K562 (cell line): ENCODE measurements around the gene GGT1. TPM values are rescaled to one million over a fixed set of nuclear protein-coding genes. Genes with fewer than 3 reads are reported as not detected.

Experiments
- ATAC-seq: fragments of 200-7000 bp; cut with Tn5 transposase; 3 replicates; pipeline ENCODE4 v1.9.1; 2020; ENCODE audit warnings: moderate library complexity
- BruUV-seq: library from RNA; stranded (reverse); fragments of 400-500 nt; replicated peaks from 2 replicates; lab custom pipeline; 2021; lab: Mats Ljungman, UMichigan
- CTCF ChIA-PET: fragments of 300-600 bp; formaldehyde crosslinking; extraction: SDS; loops from one replicate; lab custom pipeline; 2021; ENCODE audit warnings: low intra/inter-chr PET ratio; lab: Yijun Ruan, JAX
- POLR2A ChIA-PET: fragments of 300-600, 350-650 bp; sonication (Branson Sonifier 250); formaldehyde crosslinking; extraction: SDS; loops from one replicate; lab custom pipeline; 2021; ENCODE audit warnings: antibody characterized with exemption, inconsistent platforms; lab: Yijun Ruan, JAX
- DNase-seq, 4 experiments: peaks; one replicate each; pipeline versions ENCODE4 v3.0.0 to v3.0.0-alpha.2; 2011 to 2018; ENCODE audit warnings: low spot score in 3 of 4, mixed read lengths in 3 of 4; ENCODE audit errors: extremely low read depth in 1 of 4
- FAIRE-seq: peaks from 2 replicates; lab custom pipeline; 2011; peaks lifted over from hg19 to GRCh38; lab: Jason Lieb, UNC
- H2AFZ ChIP-seq: 2 replicates; pipeline ENCODE4 v1.6.0; 2011; ENCODE audit warnings: low read depth, low read length, control low read depth, inconsistent platforms
- H3K27ac ChIP-seq: fragments of 200-600 bp; 3 replicates; pipeline ENCODE4 v1.8.0; 2011; ENCODE audit warnings: low read depth, mild to moderate bottlenecking, control low read depth, inconsistent platforms, low read length, moderate library complexity, mixed read lengths; ENCODE audit errors: extremely low read depth
- H3K27me3 ChIP-seq, 2 experiments: fragments of 300-600 bp in 1 of 2; 2 replicates in 1 of 2; 3 replicates in 1 of 2; pipeline versions ENCODE4 v1.6.0 to v1.8.0; 2011; ENCODE audit warnings: inconsistent platforms in 2 of 2, low read length in 2 of 2, mild to moderate bottlenecking in 1 of 2, mixed read lengths in 1 of 2, moderate library complexity in 1 of 2; ENCODE audit not compliant: control insufficient read depth in 2 of 2, insufficient read depth in 2 of 2
- H3K36me3 ChIP-seq: fragments of 300-600 bp; 3 replicates; pipeline ENCODE4 v1.8.0; 2011; ENCODE audit warnings: mild to moderate bottlenecking, low read length, inconsistent platforms; ENCODE audit not compliant: control insufficient read depth, insufficient read depth
- H3K4me1 ChIP-seq, 2 experiments: fragments of 200-600 bp in 1 of 2; replicated peaks in 1 of 2; 2 replicates in 1 of 2; 3 replicates in 1 of 2; pipeline versions ENCODE4 v1.5.1 to v1.8.0; 2011; ENCODE audit warnings: inconsistent platforms in 2 of 2, low read length in 2 of 2, mild to moderate bottlenecking in 1 of 2, mixed read lengths in 1 of 2, moderate library complexity in 1 of 2; ENCODE audit not compliant: control insufficient read depth in 2 of 2, insufficient read depth in 2 of 2
- H3K4me2 ChIP-seq: 2 replicates; pipeline ENCODE4 v1.6.1; 2011; ENCODE audit warnings: low read length, control low read depth, inconsistent platforms, mixed read lengths; ENCODE audit not compliant: insufficient read depth
- H3K4me3 ChIP-seq: fragments of 200-600 bp; sonication (generic), shearing (Covaris generic); 2 replicates; pipeline ENCODE4 v1.5.1; 2016; ENCODE audit warnings: control low read depth, inconsistent platforms
- H3K79me2 ChIP-seq: fragments of 200-600 bp; 3 replicates; pipeline ENCODE4 v1.8.0; 2011; ENCODE audit warnings: low read length, inconsistent platforms; ENCODE audit not compliant: control insufficient read depth, insufficient read depth
- H3K9ac ChIP-seq, 2 experiments: 2 replicates each; pipeline versions ENCODE4 v1.6.0 to v1.6.1; 2011; ENCODE audit warnings: low read depth in 2 of 2, low read length in 2 of 2, control low read depth in 1 of 2, inconsistent platforms in 1 of 2, mild to moderate bottlenecking in 1 of 2, mixed read lengths in 1 of 2; ENCODE audit not compliant: insufficient read depth in 1 of 2
- H3K9me1 ChIP-seq: one replicate; pipeline ENCODE4 v1.6.0; 2011; ENCODE audit warnings: inconsistent platforms, mild to moderate bottlenecking, low read length, moderate library complexity; ENCODE audit not compliant: control insufficient read depth, insufficient read depth
- H3K9me3 ChIP-seq: replicated peaks from 2 replicates; pipeline ENCODE4 v1.5.1; 2011; ENCODE audit warnings: low read depth, low read length, inconsistent platforms; ENCODE audit not compliant: control insufficient read depth, insufficient read depth
- H4K20me1 ChIP-seq: replicated peaks from 2 replicates; pipeline ENCODE4 v1.6.1; 2011; ENCODE audit warnings: low read length, inconsistent platforms, mixed read lengths; ENCODE audit not compliant: control insufficient read depth, insufficient read depth
- RFX5 ChIP-seq: IDR thresholded peaks from 2 replicates; pipeline ENCODE4 v1.6.1; 2011; ENCODE audit warnings: low read depth, mild to moderate bottlenecking, improper control_type of control experiment, low read length
- TEAD2 ChIP-seq: fragments of 450-650 bp; IDR thresholded peaks from 2 replicates; pipeline ENCODE4 v1.6.1; 2016; ENCODE audit warnings: missing genetic modification characterization, control low read depth, missing compliant biosample characterization
- WGBS: fragments of 100-300 bp; shearing (Covaris generic); methylation state at CpG from one replicate; pipeline ENCODE4 v1.1.6; 2016; ENCODE audit warnings: low coverage, mixed read lengths; ENCODE audit not compliant: insufficient coverage; ENCODE audit errors: missing lambda C conversion rate; 5-methylcytosine and 5-hydroxymethylcytosine counted together
- in situ Hi-C: fragments of 300-500 bp; cut with MboI; formaldehyde crosslinking; loops from 4 replicates; pipeline ENCODE4 v1.15.0; 2018; ENCODE audit warnings: inconsistent platforms, mixed read lengths
- intact Hi-C: fragments of 100-400 bp; cut with micrococcal nuclease; formaldehyde crosslinking; loops from 2 replicates; pipeline ENCODE4 v1.14.2; 2022
- polyA plus RNA-seq, 8 experiments: library from polyadenylated mRNA; depleted of rRNA in 4 of 8; stranded (reverse) in 5 of 8; unstranded in 3 of 8; fragments of >200 nt; fragmentation: Nextera tagmentation in 2 of 8; fragmentation: Illumina TruSeq in 1 of 8; extraction: Ambion mirVana in 2 of 8; extraction: Trizol in 1 of 8; gene quantifications; 2 replicates each; pipeline versions ENCODE4 v1.2.1 to v1.2.3, GENCODE V29; 2011 to 2014; ENCODE audit warnings: inconsistent platforms in 1 of 8, missing spikeins in 1 of 8
- total RNA-seq, 7 experiments: library from RNA; depleted of rRNA in 6 of 7; stranded (reverse); fragments of >200 nt in 6 of 7; fragmentation: Illumina TruSeq in 2 of 7; extraction: Trizol in 2 of 7; gene quantifications; 2 replicates each; pipeline versions ENCODE4 v1.2.1 to v1.2.3, GENCODE V29; 2011 to 2021; ENCODE audit warnings: low replicate concordance in 1 of 7
- TF ChIP-seq, protein P1 (sequence below), 2 experiments: fragments of 450-650 bp in 1 of 2; sonication (generic) in 1 of 2; formaldehyde crosslinking; conservative IDR thresholded peaks; 2 replicates each; pipeline versions ENCODE4 v1.4.0 to v1.8.1; 2020 to 2022; ENCODE audit warnings: mild to moderate bottlenecking in 1 of 2, missing genetic modification reagents in 1 of 2
- TF ChIP-seq, protein P2 (sequence below): fragments of 450-650 bp; IDR thresholded peaks from 2 replicates; pipeline ENCODE4 v1.7.0; 2016; ENCODE audit warnings: borderline replicate concordance

The GGT1 gene
- total and polyA plus RNA-seq, 9 of the 15 experiments (the other 6 are each of a cell fraction or from before 2014, with no cell fraction given), result 0.46 to 11.8 (median 6.9) TPM

DNA sequence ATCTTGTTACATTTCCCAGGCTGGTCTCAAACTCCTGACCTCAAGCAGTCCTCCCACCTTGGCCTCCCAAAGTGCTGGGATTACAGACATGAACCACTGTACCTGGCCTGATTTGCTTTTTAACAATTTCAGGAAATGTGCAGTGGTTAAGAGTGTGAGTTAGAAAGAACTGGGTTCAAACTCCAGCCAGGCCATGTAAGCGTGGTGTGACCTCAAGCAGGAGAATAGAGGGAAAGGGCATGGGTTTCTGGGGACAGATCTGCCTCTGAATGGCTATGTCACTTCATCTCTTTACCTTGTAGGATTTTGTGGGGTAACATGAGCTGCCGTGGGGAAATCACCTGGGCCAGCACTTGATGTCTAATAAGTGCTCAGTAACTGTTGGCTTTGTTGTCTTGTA lies 37.9 kb upstream of the GGT1 start:
- no peak overlapping the region for H3K9ac ChIP-seq
- intact Hi-C loops, result no loop called here
- CTCF ChIA-PET, result no interaction called here
- no peaks in the 10 kb centered on the region for H3K27me3 ChIP-seq
- ATAC-seq, result no peak
- H2AFZ ChIP-seq, result no peak overlapping the region
- BruUV-seq, result no TSS peak
- peaks cover 13% of the 10 kb centered on the region for H4K20me1 ChIP-seq
- H3K27ac ChIP-seq, result no peak overlapping the region
- H3K79me2 ChIP-seq, result peaks cover 76% of the 10 kb centered on the region
- no peak overlapping the region for H3K4me2 ChIP-seq
- peaks cover 0 to 4% of the 10 kb centered on the region in 2 experiments; a peak in 2 of 5 replicates for H3K4me1 ChIP-seq
- no peaks in the 10 kb centered on the region for H3K9me1 ChIP-seq
- no peak for FAIRE-seq
- in situ Hi-C loops, result no loop called here
- peaks cover 80% of the 10 kb centered on the region; the same call in 2 of the 3 replicates for H3K36me3 ChIP-seq
- no peak overlapping the region for H3K4me3 ChIP-seq
- WGBS, result 92% methylated on average over 2 of the region's 2 CpGs
- POLR2A ChIA-PET, result interaction anchor here (0.9 to 1.1 kb wide), 2 partner anchors 9 to 10 kb away, joined by 3 read pairs; partner anchors contain the start of gene GUCD1
- no peaks in the 10 kb centered on the region for H3K9me3 ChIP-seq
- no peak for DNase-seq
- no peak for TF ChIP-seq TEAD2 (tag)
- TF ChIP-seq, protein P1, sequence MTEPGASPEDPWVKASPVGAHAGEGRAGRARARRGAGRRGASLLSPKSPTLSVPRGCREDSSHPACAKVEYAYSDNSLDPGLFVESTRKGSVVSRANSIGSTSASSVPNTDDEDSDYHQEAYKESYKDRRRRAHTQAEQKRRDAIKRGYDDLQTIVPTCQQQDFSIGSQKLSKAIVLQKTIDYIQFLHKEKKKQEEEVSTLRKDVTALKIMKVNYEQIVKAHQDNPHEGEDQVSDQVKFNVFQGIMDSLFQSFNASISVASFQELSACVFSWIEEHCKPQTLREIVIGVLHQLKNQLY (CRISPR knock-in tag; conservative IDR thresholded peaks at IDR 0.05), result no peak
- TF ChIP-seq, protein P2, sequence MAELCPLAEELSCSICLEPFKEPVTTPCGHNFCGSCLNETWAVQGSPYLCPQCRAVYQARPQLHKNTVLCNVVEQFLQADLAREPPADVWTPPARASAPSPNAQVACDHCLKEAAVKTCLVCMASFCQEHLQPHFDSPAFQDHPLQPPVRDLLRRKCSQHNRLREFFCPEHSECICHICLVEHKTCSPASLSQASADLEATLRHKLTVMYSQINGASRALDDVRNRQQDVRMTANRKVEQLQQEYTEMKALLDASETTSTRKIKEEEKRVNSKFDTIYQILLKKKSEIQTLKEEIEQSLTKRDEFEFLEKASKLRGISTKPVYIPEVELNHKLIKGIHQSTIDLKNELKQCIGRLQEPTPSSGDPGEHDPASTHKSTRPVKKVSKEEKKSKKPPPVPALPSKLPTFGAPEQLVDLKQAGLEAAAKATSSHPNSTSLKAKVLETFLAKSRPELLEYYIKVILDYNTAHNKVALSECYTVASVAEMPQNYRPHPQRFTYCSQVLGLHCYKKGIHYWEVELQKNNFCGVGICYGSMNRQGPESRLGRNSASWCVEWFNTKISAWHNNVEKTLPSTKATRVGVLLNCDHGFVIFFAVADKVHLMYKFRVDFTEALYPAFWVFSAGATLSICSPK, result no peak
- TF ChIP-seq RFX5, result no peak
- TF ChIP-seq, all 486 proteins: peak for 0
